SK-N-MC (cell line): ENCODE results near the gene ADISSP.

Source experiments
- EZH2 ChIP-seq: fragments of 200-600 bp; sonication (generic); IDR thresholded peaks from one replicate; pipeline ENCODE4 v1.6.1; 2017; ENCODE audit warnings: antibody characterized with exemption
- POLR2AphosphoS5 ChIP-seq: IDR thresholded peaks from 2 replicates; pipeline ENCODE4 v1.6.1; 2012; ENCODE audit warnings: mild to moderate bottlenecking, low read depth, low read length, borderline replicate concordance

GRCh38 chr20:3757268-3757667, 10.3 kb downstream of the ADISSP start:
- TF ChIP-seq EZH2, result no peak
- TF ChIP-seq POLR2AphosphoS5, result no peak
